ENCODE results near the gene KIF15.
"Not testable (repeated sequence)": the region's sequence is repeated elsewhere in the genome, so short reads cannot be mapped to it uniquely, and the experiment has no call there.

The KIF15 gene

DNA sequence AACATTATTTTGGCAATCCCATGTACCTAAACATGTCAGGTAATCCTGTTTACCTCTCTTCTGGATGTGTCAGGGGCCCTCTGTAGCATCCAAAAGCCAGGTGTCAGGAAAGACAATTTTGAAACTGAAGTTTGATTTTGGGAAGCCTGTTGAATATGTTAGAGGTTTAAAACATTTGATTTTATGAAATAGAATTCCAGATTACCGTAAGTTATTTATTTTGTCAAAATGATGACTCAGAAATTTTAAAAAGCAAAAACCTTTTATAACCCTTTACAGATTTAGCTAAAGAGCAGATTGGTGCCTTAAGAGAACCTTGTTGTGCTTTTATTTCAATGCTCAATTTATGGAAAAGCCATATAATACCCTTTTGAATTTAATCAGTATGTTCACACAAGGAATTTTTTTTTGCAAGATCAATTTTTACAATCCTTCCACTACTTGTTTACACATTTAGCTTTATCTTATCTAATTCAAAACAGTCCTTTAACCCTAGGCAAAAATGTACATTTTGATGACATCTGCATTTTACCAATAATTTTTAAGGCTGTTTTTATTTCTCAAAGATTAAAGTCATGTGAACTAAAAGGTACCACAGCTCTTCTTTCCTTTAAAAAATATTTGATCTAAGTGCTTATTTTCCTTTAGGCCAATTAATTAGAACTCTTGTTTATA, 10.0 kb downstream of the KIF15 start:
- H3K9ac ChIP-seq (ENCODE audit: low read length) = no peak overlapping the region

DNA sequence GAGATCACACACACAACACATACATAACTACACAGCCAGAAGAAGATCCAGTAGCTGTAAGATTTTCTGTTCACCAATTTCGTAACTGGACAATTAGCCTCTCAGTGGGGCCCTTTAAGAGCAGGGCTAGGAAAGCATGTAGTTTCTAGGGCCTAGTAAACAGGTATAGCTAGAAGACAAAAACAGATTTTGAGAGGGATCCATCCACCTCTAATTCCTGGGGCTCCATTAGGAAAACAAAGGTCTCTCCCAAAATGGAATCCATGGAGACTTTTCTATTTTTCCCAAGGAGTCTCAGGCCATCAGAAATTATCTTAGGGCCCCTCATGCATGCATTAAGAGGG, 10.5 kb downstream of the KIF15 start:
- no peaks in the 10 kb centered on the region for H3K27me3 ChIP-seq (replicated peaks; ENCODE audit: control insufficient read depth, insufficient read depth, low read length)
- no peak for DNase-seq (ENCODE audit: low read depth)
- H3K9me3 ChIP-seq (ENCODE audit: control insufficient read depth, low read length) = peaks cover 19% of the 10 kb centered on the region
- no peak overlapping the region for H3K9ac ChIP-seq (ENCODE audit: low read length)
- H3K4me1 ChIP-seq (ENCODE audit: control insufficient read depth, insufficient read depth, low read length) = no peaks in the 10 kb centered on the region
- H3K4me3 ChIP-seq (ENCODE audit: low read length) = no peak overlapping the region
- no peaks in the 10 kb centered on the region for H3K36me3 ChIP-seq (ENCODE audit: control insufficient read depth, insufficient read depth, low read length, severe bottlenecking)

More for the DNA sequence above, 10.0 kb downstream of the KIF15 start:
- H3K9me3 ChIP-seq (ENCODE audit: control insufficient read depth, low read length) = peaks cover 19% of the 10 kb centered on the region
- H3K4me3 ChIP-seq (ENCODE audit: low read length) = no peak overlapping the region
- no peak for DNase-seq (ENCODE audit: low read depth)
- no peaks in the 10 kb centered on the region for H3K36me3 ChIP-seq (ENCODE audit: control insufficient read depth, insufficient read depth, low read length, severe bottlenecking)
- no peaks in the 10 kb centered on the region for H3K4me1 ChIP-seq (ENCODE audit: control insufficient read depth, insufficient read depth, low read length)
- H3K27me3 ChIP-seq (replicated peaks; ENCODE audit: control insufficient read depth, insufficient read depth, low read length) = no peaks in the 10 kb centered on the region

DNA sequence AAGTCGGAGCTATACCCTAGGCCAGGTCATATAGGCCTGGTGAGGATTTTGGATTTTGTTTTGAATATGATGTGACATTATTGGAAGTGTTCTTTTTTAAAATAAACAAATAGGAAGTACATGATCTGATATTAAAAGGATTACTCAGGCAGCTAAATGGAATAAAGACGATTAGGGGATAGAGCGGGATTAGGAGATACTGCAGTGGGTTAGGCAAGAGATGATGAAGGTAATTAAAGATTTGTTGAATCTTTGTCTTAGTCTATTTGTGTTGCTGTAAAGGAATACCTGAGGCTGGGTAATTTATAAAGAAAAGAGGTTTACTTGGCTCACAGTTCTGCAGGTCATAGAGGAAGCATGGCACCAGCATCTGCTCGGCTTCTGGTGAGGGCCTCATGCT, 21.3 kb downstream of the KIF15 start:
- Histone ChIP-seq H3K4me1 (ENCODE audit: control insufficient read depth, insufficient read depth, low read length) (no peaks in the 10 kb centered on the region), H3K9me3 (ENCODE audit: control insufficient read depth, low read length) (no peaks in the 10 kb centered on the region), H3K36me3 (ENCODE audit: control insufficient read depth, insufficient read depth, low read length, severe bottlenecking) (no peaks in the 10 kb centered on the region), H3K9ac (ENCODE audit: low read length) (no peak overlapping the region), H3K4me3 (ENCODE audit: low read length) (no peak overlapping the region), H3K27me3 (replicated peaks; ENCODE audit: control insufficient read depth, insufficient read depth, low read length) (no peaks in the 10 kb centered on the region)
- no peak for DNase-seq (ENCODE audit: low read depth)

GRCh38 chr3:44795197-44795596, 33.6 kb downstream of the KIF15 start:
- H3K9me3 ChIP-seq (ENCODE audit: control insufficient read depth, low read length) = no peaks in the 10 kb centered on the region
- H3K27me3 ChIP-seq (replicated peaks; ENCODE audit: control insufficient read depth, insufficient read depth, low read length) = no peaks in the 10 kb centered on the region
- H3K36me3 ChIP-seq (ENCODE audit: control insufficient read depth, insufficient read depth, low read length, severe bottlenecking) = no peaks in the 10 kb centered on the region
- peaks cover 4% of the 10 kb centered on the region for H3K4me1 ChIP-seq (ENCODE audit: control insufficient read depth, insufficient read depth, low read length)
- no peak for DNase-seq (ENCODE audit: low read depth)
- no peak overlapping the region for H3K9ac ChIP-seq (ENCODE audit: low read length)
- no peak overlapping the region for H3K4me3 ChIP-seq (ENCODE audit: low read length)

GRCh38 chr3:44802011-44802410, 40.4 kb downstream of the KIF15 start:
- Histone ChIP-seq H3K4me3 (ENCODE audit: low read length) (no peak overlapping the region), H3K4me1 (ENCODE audit: control insufficient read depth, insufficient read depth, low read length) (peaks cover 4% of the 10 kb centered on the region), H3K27me3 (replicated peaks; ENCODE audit: control insufficient read depth, insufficient read depth, low read length) (no peaks in the 10 kb centered on the region), H3K36me3 (ENCODE audit: control insufficient read depth, insufficient read depth, low read length, severe bottlenecking) (no peaks in the 10 kb centered on the region), H3K9me3 (ENCODE audit: control insufficient read depth, low read length) (no peaks in the 10 kb centered on the region), H3K9ac (ENCODE audit: low read length) (no peak overlapping the region)
- DNase-seq (ENCODE audit: low read depth) = no peak

- Histone ChIP-seq H3K4me1 (ENCODE audit: control insufficient read depth, insufficient read depth, low read length) (peaks cover 4% of the 10 kb centered on the region), H3K36me3 (ENCODE audit: control insufficient read depth, insufficient read depth, low read length, severe bottlenecking) (no peaks in the 10 kb centered on the region), H3K4me3 (ENCODE audit: low read length) (no peak overlapping the region), H3K27me3 (replicated peaks; ENCODE audit: control insufficient read depth, insufficient read depth, low read length) (no peaks in the 10 kb centered on the region), H3K9me3 (ENCODE audit: control insufficient read depth, low read length) (no peaks in the 10 kb centered on the region), H3K9ac (ENCODE audit: low read length) (no peak overlapping the region)
- DNase-seq (ENCODE audit: low read depth) = no peak
These were observed 41.7 kb downstream of the KIF15 start for GRCh38 chr3:44803298-44803697.

DNA sequence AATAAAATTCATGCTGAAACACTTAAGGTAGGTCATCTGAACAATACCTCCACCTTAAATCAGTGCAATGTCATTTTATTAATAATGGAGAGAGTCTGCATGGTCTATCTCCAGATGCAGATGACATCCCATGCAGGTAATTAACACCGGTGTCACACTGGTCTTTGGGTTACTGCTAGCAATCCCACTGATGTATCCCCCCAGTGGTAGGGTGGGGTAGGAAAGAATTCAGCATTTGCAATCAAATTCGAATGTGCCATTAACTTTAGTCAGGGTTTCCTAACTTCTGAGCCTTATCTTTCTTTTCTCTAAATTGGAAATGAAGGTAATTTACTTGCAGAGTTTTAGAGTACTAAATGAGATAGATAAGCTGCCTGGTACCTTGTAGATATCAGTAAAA, 44.4 kb downstream of the KIF15 start:
- H3K27me3 ChIP-seq (replicated peaks; ENCODE audit: control insufficient read depth, insufficient read depth, low read length) = no peaks in the 10 kb centered on the region
- H3K9ac ChIP-seq (ENCODE audit: low read length) = no peak overlapping the region
- H3K9me3 ChIP-seq (ENCODE audit: control insufficient read depth, low read length) = no peaks in the 10 kb centered on the region
- H3K4me3 ChIP-seq (ENCODE audit: low read length) = no peak overlapping the region
- DNase-seq (ENCODE audit: low read depth) = no peak
- no peaks in the 10 kb centered on the region for H3K4me1 ChIP-seq (ENCODE audit: control insufficient read depth, insufficient read depth, low read length)
- H3K36me3 ChIP-seq (ENCODE audit: control insufficient read depth, insufficient read depth, low read length, severe bottlenecking) = no peaks in the 10 kb centered on the region

DNA sequence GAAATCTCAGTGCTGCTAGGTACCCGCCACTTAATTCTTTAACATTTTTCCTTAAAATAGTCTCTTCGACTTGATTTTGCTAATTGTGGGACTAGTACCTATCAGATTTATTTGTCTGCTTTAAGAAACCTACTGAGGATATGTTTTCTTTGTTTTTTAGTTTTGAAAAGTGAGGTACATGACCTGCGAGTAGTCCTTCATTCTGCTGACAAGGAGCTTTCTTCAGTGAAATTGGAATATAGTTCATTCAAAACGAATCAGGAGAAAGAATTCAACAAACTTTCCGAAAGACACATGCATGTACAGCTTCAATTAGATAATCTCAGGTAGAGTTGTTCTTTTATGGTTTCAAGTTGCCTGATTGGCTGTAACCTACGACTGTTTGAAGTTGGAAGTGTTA, 53.2 kb downstream of the KIF15 start:
- H3K36me3 ChIP-seq (ENCODE audit: control insufficient read depth, insufficient read depth, low read length, severe bottlenecking) = no peaks in the 10 kb centered on the region
- H3K4me3 ChIP-seq (ENCODE audit: low read length) = no peak overlapping the region

GRCh38 chr3:44816334-44816733, 54.7 kb downstream of the KIF15 start:
- H3K36me3 ChIP-seq (ENCODE audit: control insufficient read depth, insufficient read depth, low read length, severe bottlenecking); DNase-seq (ENCODE audit: low read depth); H3K9me3 ChIP-seq (ENCODE audit: control insufficient read depth, low read length); H3K9ac ChIP-seq (ENCODE audit: low read length); H3K27me3 ChIP-seq (replicated peaks; ENCODE audit: control insufficient read depth, insufficient read depth, low read length); H3K4me1 ChIP-seq (ENCODE audit: control insufficient read depth, insufficient read depth, low read length); H3K4me3 ChIP-seq (ENCODE audit: low read length): not testable (repeated sequence)

More for the DNA sequence above, 53.2 kb downstream of the KIF15 start:
- Histone ChIP-seq H3K9me3 (ENCODE audit: control insufficient read depth, low read length) (no peaks in the 10 kb centered on the region), H3K4me1 (ENCODE audit: control insufficient read depth, insufficient read depth, low read length) (no peaks in the 10 kb centered on the region), H3K9ac (ENCODE audit: low read length) (no peak overlapping the region), H3K27me3 (replicated peaks; ENCODE audit: control insufficient read depth, insufficient read depth, low read length) (no peaks in the 10 kb centered on the region)
- DNase-seq (ENCODE audit: low read depth) = no peak

GRCh38 chr3:44821206-44821605, 59.6 kb downstream of the KIF15 start:
- H3K4me1 ChIP-seq (ENCODE audit: control insufficient read depth, insufficient read depth, low read length) = peaks cover 27% of the 10 kb centered on the region
- not testable (repeated sequence) for DNase-seq (ENCODE audit: low read depth); H3K9me3 ChIP-seq (ENCODE audit: control insufficient read depth, low read length); H3K4me3 ChIP-seq (ENCODE audit: low read length); H3K27me3 ChIP-seq (replicated peaks; ENCODE audit: control insufficient read depth, insufficient read depth, low read length); H3K36me3 ChIP-seq (ENCODE audit: control insufficient read depth, insufficient read depth, low read length, severe bottlenecking); H3K9ac ChIP-seq (ENCODE audit: low read length)

GRCh38 chr3:44825264-44825925, 63.8 kb downstream of the KIF15 start:
- Histone ChIP-seq H3K4me1 (ENCODE audit: control insufficient read depth, insufficient read depth, low read length) (peaks cover 28% of the 10 kb centered on the region), H3K36me3 (ENCODE audit: control insufficient read depth, insufficient read depth, low read length, severe bottlenecking) (no peaks in the 10 kb centered on the region), H3K9ac (ENCODE audit: low read length) (peak overlapping the region; percentile 67), H3K27me3 (replicated peaks; ENCODE audit: control insufficient read depth, insufficient read depth, low read length) (no peaks in the 10 kb centered on the region), H3K9me3 (ENCODE audit: control insufficient read depth, low read length) (no peaks in the 10 kb centered on the region), H3K4me3 (ENCODE audit: low read length) (peak overlapping the region; percentile 44)
- DNase-seq (ENCODE audit: low read depth) = peak; percentile 31

DNA sequence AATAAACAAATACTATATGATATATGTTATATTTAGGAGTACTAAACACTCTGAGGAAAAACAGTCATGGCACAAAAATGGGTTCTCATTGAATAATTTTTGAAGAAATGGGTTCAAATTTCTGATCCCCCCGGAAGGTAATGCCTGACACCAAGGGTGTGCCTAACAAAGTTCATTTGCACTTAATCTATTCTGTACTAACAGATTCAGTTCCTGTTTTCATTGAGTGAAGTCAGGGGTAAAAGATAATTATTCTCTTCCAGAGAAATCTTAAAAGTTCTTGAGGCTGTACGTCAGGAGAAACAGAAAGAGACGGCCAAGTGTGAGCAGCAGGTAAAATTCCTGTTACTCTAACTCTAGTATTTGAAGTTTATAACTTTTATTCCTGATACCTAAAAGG, 65.6 kb downstream of the KIF15 start:
- H3K36me3 ChIP-seq (ENCODE audit: control insufficient read depth, insufficient read depth, low read length, severe bottlenecking) = no peaks in the 10 kb centered on the region
- no peak overlapping the region for H3K9ac ChIP-seq (ENCODE audit: low read length)
- no peaks in the 10 kb centered on the region for H3K9me3 ChIP-seq (ENCODE audit: control insufficient read depth, low read length)
- no peaks in the 10 kb centered on the region for H3K27me3 ChIP-seq (replicated peaks; ENCODE audit: control insufficient read depth, insufficient read depth, low read length)
- H3K4me3 ChIP-seq (ENCODE audit: low read length) = no peak overlapping the region
- no peak for DNase-seq (ENCODE audit: low read depth)
- peaks cover 28% of the 10 kb centered on the region for H3K4me1 ChIP-seq (ENCODE audit: control insufficient read depth, insufficient read depth, low read length)

Measured in adipocyte (in vitro differentiated cells).